ENCODE data around the gene ASPHD2. TPM values are rescaled to one million over a fixed set of nuclear protein-coding genes. Genes with fewer than 3 reads are reported as not detected.

The ASPHD2 gene
- polyA plus RNA-seq, 6 donors from 2014 or later, result 2.1 to 9.7 (median 6.6) TPM

GRCh38 chr22:26444777-26445176 lies 15.7 kb downstream of the ASPHD2 start:
- no peak overlapping the region for H3K4me3 Mint-ChIP-seq
- no peaks in the 10 kb centered on the region for H3K9me3 Mint-ChIP-seq
- no peaks in the 10 kb centered on the region for H3K27me3 Mint-ChIP-seq
- H3K4me1 Mint-ChIP-seq, result peaks cover 0 to 17% (median 4%) of the 10 kb centered on the region in 3 donors
- DNase-seq (no peak), ATAC-seq (ENCODE audit: low read depth in 2 of 2) (no peak)
- H3K27ac Mint-ChIP-seq, result peak overlapping the region in 2 of 6 donors; percentile 60 to 86
- H3K36me3 Mint-ChIP-seq, result peaks cover 0 to 9% of the 10 kb centered on the region in 2 donors

- H3K36me3 Mint-ChIP-seq, result peaks cover 0 to 9% of the 10 kb centered on the region in 2 donors
- no peaks in the 10 kb centered on the region for H3K27me3 Mint-ChIP-seq
- peaks cover 0 to 15% (median 4%) of the 10 kb centered on the region in 3 donors for H3K4me1 Mint-ChIP-seq
Observed at GRCh38 chr22:26445577-26446275, 16.7 kb downstream of the ASPHD2 start.

GRCh38 chr22:26446808-26447515 lies 17.9 kb downstream of the ASPHD2 start:
- Mint-ChIP-seq H3K9me3 (no peaks in the 10 kb centered on the region), H3K27me3 (no peaks in the 10 kb centered on the region), H3K27ac (peak overlapping the region in 3 of 6 donors; percentile 20 to 84 (median 43)), H3K4me1 (peaks cover 0 to 11% (median 4%) of the 10 kb centered on the region in 3 donors), H3K36me3 (peaks cover 0 to 17% of the 10 kb centered on the region in 2 donors), H3K4me3 (peak overlapping the region in 1 of 8 donors; percentile 22)
- ATAC-seq (ENCODE audit: low read depth in 2 of 2) (no peak), DNase-seq (no peak)

More at GRCh38 chr22:26445577-26446275, 16.7 kb downstream of the ASPHD2 start:
- no peaks in the 10 kb centered on the region for H3K9me3 Mint-ChIP-seq
- no peak for ATAC-seq (ENCODE audit: low read depth in 2 of 2)
- peak overlapping the region in 2 of 6 donors; percentile 52 to 60 for H3K27ac Mint-ChIP-seq
- DNase-seq, result no peak
- H3K4me3 Mint-ChIP-seq, result no peak overlapping the region

GRCh38 chr22:26447584-26448329 lies 18.7 kb downstream of the ASPHD2 start:
- H3K27me3 Mint-ChIP-seq, result no peaks in the 10 kb centered on the region
- no peak overlapping the region for H3K4me3 Mint-ChIP-seq
- ATAC-seq (ENCODE audit: low read depth in 2 of 2), result no peak
- peak overlapping the region in 4 of 6 donors; percentile 6 to 39 (median 20) for H3K27ac Mint-ChIP-seq
- H3K9me3 Mint-ChIP-seq, result no peaks in the 10 kb centered on the region
- peaks cover 0 to 18% of the 10 kb centered on the region in 2 donors for H3K36me3 Mint-ChIP-seq
- DNase-seq, result no peak
- H3K4me1 Mint-ChIP-seq, result peaks cover 0 to 5% (median 0%) of the 10 kb centered on the region in 3 donors

GRCh38 chr22:26448334-26448733 lies 19.3 kb downstream of the ASPHD2 start:
- H3K4me1 Mint-ChIP-seq, result peaks cover 0 to 3% (median 0%) of the 10 kb centered on the region in 3 donors
- no peaks in the 10 kb centered on the region for H3K9me3 Mint-ChIP-seq
- H3K4me3 Mint-ChIP-seq, result no peak overlapping the region
- peaks cover 0 to 18% of the 10 kb centered on the region in 2 donors for H3K36me3 Mint-ChIP-seq
- no peaks in the 10 kb centered on the region for H3K27me3 Mint-ChIP-seq
- ATAC-seq (ENCODE audit: low read depth in 2 of 2) (no peak), DNase-seq (no peak)
- peak overlapping the region in 1 of 6 donors; percentile 39 for H3K27ac Mint-ChIP-seq

- ATAC-seq (ENCODE audit: low read depth in 2 of 2) (no peak), DNase-seq (no peak)
- Mint-ChIP-seq H3K27ac (peak overlapping the region in 3 of 6 donors; percentile 30 to 79 (median 59)), H3K9me3 (no peaks in the 10 kb centered on the region), H3K27me3 (no peaks in the 10 kb centered on the region), H3K4me1 (peaks cover 0 to 3% (median 0%) of the 10 kb centered on the region in 3 donors), H3K36me3 (peaks cover under 1 to 15% of the 10 kb centered on the region in 2 donors), H3K4me3 (no peak overlapping the region)
Observed at GRCh38 chr22:26448941-26449340, 19.9 kb downstream of the ASPHD2 start.

- H3K4me1 Mint-ChIP-seq, result peaks cover 0 to 3% (median 0%) of the 10 kb centered on the region in 3 donors
- no peak for DNase-seq
- H3K27ac Mint-ChIP-seq, result peak overlapping the region in 3 of 6 donors; percentile 63 to 78 (median 74)
- H3K9me3 Mint-ChIP-seq, result no peaks in the 10 kb centered on the region
- ATAC-seq (ENCODE audit: low read depth in 2 of 2), result no peak
- H3K36me3 Mint-ChIP-seq, result peaks cover 4 to 9% of the 10 kb centered on the region in 2 donors
- H3K27me3 Mint-ChIP-seq, result no peaks in the 10 kb centered on the region
- no peak overlapping the region for H3K4me3 Mint-ChIP-seq
Observed at GRCh38 chr22:26450453-26451185, 21.6 kb downstream of the ASPHD2 start.

GRCh38 chr22:26452236-26453016 lies 23.4 kb downstream of the ASPHD2 start:
- peaks cover 9 to 10% of the 10 kb centered on the region in 2 donors for H3K36me3 Mint-ChIP-seq
- ATAC-seq (ENCODE audit: low read depth in 2 of 2), result no peak

GRCh38 chr22:26453216-26453615 lies 24.2 kb downstream of the ASPHD2 start:
- Mint-ChIP-seq H3K27me3 (no peaks in the 10 kb centered on the region), H3K36me3 (peaks cover 13 to 16% of the 10 kb centered on the region in 2 donors), H3K27ac (no peak overlapping the region), H3K4me1 (no peaks in the 10 kb centered on the region), H3K9me3 (no peaks in the 10 kb centered on the region), H3K4me3 (no peak overlapping the region)
- no peak for ATAC-seq (ENCODE audit: low read depth in 2 of 2)
- no peak for DNase-seq

More at GRCh38 chr22:26452236-26453016, 23.4 kb downstream of the ASPHD2 start:
- Mint-ChIP-seq H3K9me3 (no peaks in the 10 kb centered on the region), H3K4me3 (no peak overlapping the region), H3K27ac (no peak overlapping the region), H3K4me1 (peaks cover 0 to 3% (median 0%) of the 10 kb centered on the region in 3 donors), H3K27me3 (no peaks in the 10 kb centered on the region)
- DNase-seq, result no peak

GRCh38 chr22:26453812-26454500 lies 24.9 kb downstream of the ASPHD2 start:
- Mint-ChIP-seq H3K4me3 (peak overlapping the region in 1 of 8 donors; percentile 44), H3K27ac (no peak overlapping the region), H3K27me3 (no peaks in the 10 kb centered on the region), H3K36me3 (peaks cover 13 to 16% of the 10 kb centered on the region in 2 donors), H3K4me1 (no peaks in the 10 kb centered on the region), H3K9me3 (no peaks in the 10 kb centered on the region)
- ATAC-seq (ENCODE audit: low read depth in 2 of 2), result no peak
- DNase-seq, result no peak

GRCh38 chr22:26457661-26458272 lies 28.7 kb downstream of the ASPHD2 start:
- no peak overlapping the region for H3K4me3 Mint-ChIP-seq
- H3K36me3 Mint-ChIP-seq, result peaks cover 7 to 15% of the 10 kb centered on the region in 2 donors
- H3K9me3 Mint-ChIP-seq, result no peaks in the 10 kb centered on the region
- ATAC-seq (ENCODE audit: low read depth in 2 of 2) (no peak), DNase-seq (no peak)
- peak overlapping the region in 1 of 6 donors; percentile 91 for H3K27ac Mint-ChIP-seq
- no peaks in the 10 kb centered on the region for H3K27me3 Mint-ChIP-seq
- no peaks in the 10 kb centered on the region for H3K4me1 Mint-ChIP-seq
